Fibroblast of skin of left biceps (primary cell): ENCODE data around the gene TMPRSS15.
"Not testable (repeated sequence)": the region's sequence is repeated elsewhere in the genome, so short reads cannot be mapped to it uniquely, and the experiment has no call there.

Experiments
- DNase-seq, 2 experiments: peaks; one replicate each; pipeline ENCODE4 v3.0.0-alpha.2; 2013; ENCODE audit warnings: low read depth in 2 of 2

The TMPRSS15 gene

GRCh38 chr21:18403735-18404450 lies at the start of gene TMPRSS15:
TSS of gene TMPRSS15 (minus strand) at chr21:18403785. CDS start at chr21:18403622, 163 bp downstream.
- no peak for DNase-seq

DNA sequence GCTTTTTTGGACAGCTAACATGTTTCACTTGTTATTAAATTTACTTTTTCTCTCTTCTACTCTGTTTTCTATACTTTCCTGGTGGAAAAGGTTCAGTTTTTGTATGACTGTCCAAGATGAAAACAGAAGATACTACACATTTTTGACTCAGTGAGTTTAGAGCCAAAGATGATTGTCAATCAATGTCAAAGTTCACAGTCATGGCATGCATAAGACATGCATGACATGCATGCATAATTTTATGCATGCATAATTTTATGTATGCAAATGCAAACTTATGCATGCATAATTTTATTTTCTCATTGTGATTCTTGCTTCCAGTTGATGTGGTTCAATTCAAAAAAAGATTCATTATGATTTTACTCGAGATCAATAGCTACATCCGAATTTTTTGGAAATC lies 48.1 kb upstream of the TMPRSS15 start:
- DNase-seq = no peak

DNA sequence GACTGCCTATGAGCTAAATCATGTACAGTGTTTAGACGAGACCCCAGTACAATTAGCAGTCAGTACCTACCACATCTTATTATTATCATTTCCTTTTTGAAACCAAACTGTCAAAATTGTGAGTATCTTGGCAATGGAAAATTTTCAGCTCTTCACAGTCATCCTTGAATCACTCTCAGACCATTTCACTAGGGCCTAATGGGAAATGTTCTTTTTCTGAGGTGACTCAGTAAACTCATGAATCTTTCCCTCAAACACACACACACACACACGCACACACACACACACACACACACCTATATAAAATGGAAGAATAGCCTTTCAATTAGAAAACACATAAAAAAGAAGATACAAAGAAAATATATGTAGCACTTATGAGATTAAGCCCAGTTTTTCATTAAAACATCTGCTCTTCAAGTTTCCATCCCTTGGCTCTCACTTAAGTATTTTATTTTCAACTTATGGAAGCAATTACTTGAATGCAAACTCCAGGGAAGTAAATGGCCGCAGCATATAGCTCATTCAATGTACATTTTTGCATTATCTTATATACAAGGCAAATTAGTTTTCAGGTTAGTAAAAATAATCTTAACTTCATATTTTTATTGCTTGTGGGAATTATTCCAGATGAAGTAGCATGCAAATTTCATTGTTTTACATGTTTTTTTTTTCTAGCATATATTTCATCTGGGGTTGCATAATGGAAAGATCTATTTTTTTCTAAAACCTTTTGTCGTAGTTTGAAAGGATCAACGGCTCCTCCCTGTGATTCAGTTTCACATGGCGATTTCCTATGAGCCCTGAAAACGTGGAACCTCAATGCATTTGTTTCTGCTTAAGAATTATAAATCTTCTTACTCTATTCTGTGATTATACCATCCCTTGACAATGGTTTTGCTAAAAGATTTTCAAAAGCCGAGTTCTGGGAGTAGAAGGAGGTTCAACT lies 46.3 kb upstream of the TMPRSS15 start:
- DNase-seq = peak in 1 of 2 experiments; percentile 40

DNA sequence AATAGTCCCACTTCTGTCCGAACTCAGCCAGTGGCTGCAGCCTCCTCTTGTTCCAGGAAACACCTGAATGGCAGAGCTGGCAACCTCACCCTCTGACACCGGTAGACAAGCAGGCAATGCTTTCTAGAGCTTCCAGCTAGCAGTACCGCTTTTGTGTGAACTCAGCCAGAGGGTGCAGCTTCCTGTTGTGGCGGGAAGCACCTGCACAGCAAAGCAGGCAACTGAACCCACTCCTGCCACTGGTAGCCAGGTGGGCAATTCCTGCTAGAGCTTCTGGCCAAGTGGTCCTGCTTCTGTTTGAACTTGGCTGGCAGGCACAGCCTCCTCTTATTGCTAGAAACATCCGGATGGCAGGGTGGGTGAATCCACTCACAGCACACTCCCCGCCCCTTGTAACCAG lies 40.1 kb upstream of the TMPRSS15 start:
- DNase-seq = no peak

- DNase-seq = no peak
These were observed 39.5 kb upstream of the TMPRSS15 start for GRCh38 chr21:18443085-18443484.

DNA sequence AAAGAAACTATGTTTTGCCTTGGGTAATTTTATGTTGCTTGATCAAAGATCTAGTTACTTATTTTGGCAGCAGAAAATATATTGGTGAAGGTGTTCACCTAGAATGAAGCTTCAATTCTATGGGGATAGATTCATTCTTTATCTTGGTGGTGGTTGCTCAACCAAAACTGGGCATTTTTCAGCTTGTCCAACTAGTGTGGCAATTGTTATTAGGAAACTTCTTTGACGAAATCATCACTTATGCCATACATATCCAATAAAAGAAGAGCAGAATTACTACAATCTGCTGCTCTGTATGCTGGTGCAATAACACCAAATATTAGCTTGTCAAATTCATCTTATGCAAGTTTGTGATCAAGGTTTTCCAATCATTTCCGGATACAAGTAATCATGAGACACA lies 26.8 kb upstream of the TMPRSS15 start:
- no peak for DNase-seq

DNA sequence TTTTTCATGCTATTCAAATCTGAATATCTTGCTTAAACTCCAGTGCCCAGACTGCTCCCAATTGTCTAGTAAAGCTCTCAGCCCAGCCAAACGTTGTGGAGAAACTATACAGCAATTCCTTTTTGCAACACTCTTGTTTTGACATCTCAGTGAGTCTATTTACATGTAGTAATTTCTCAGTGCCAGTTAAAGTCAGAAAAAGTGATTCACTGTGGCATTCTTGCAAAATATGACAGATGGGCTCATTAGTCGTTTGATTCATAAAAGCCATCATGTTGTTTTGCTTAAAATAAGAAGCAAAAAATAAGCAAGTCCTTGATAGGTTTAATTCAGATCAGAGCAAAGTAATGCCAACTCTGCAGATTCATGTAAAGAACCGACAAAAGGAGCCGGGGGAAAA lies 20.7 kb upstream of the TMPRSS15 start:
- no peak for DNase-seq

DNA sequence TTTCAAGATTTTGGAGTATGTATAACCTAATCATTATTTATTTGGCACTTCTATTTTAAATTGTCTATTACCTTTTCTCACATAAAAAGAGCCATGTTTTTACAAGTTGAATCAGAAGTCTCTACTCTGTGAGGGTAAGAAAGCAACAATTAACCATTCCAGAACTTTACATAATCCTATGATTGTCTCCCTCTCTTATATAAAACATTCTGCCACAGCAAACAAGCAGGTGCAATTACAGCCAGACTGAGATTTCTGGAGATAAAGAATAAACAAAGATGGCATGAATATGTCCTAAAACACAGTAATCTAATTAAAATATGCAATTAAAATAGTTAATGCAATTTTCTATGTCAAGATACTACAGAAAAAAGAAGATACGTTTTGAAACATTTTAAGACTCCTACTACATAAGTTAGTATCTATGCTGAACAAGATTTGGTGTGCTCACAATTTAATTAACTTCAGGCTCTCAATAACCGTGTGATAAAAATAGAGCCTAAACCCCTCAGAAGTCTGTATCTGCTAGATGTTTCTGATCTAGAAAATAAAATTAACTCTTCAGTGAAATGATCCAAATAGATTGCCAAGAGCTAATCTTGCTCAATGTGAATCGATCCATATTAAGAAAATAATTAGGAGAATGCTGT lies 13.7 kb upstream of the TMPRSS15 start:
- DNase-seq = no peak

- no peak for DNase-seq
These were observed 8.0 kb upstream of the TMPRSS15 start for GRCh38 chr21:18411565-18411964.

GRCh38 chr21:18409579-18409978 lies 6.0 kb upstream of the TMPRSS15 start:
- DNase-seq = no peak

DNA sequence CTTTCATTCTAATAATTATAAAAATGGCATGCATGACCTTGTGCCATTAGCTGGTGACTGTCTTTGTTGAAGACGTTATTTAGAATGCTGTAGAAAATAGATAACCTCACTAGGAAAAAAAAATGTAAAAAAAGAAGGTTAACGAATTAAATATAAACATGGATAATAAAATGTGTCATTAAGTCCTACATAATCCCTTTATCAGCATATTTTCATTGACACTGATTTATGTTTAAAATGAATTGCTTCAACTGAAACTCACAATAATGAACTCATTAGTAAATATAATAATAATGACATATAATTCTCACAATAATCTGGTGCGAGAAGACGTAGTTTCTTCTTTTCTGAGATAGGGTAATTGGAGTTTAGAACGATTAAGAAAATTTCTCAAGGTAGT lies 4.7 kb downstream of the TMPRSS15 start:
- DNase-seq = no peak

GRCh38 chr21:18387994-18388393 lies 15.6 kb downstream of the TMPRSS15 start:
- DNase-seq = no peak

DNA sequence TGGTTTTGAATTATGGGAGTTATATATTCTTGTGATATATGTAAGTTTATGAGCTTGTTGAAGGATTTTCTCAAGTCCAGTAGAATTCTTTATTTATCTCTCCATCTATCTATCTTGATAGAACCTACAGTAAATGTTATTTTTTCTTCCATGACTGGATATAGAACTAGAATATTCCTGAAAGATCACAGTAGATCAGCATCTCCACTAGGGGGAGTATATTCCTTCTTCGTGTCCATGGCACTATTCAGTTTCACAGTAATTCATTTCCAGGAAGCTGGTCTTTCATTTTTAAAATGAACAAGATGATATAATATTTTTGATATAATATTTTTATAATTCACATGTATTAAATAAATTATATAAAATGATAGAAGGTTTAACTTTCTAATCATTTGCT lies 18.8 kb downstream of the TMPRSS15 start:
- no peak for DNase-seq

DNA sequence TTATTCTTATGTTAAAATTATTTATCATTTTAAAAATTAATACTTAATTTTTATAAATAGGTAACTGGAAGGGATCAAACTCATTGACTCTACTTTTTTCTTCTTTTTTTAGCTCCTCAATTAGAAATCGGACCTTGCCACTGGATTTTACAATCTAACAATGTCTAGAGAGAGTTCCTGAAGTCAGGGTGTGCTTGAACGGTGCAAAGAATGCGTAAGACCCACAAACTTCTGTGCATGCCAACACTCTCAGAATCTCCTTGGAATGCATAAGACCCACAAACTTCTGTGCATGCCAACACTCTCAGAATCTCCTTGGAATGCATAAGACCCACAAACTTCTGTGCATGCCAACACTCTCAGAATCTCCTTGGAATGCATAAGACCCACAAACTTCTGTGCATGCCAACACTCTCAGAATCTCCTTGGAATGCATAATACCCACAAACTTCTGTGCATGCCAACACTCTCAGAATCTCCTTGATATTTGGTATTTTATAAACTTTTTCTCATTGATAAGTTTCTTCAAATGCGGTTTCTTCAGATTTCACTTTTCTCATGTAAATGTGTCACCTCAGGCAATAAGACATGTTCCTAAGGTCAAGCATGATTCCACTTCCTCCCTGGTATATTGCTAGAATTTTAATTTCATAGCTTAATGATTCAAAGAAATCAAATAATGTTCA lies 20.5 kb downstream of the TMPRSS15 start:
- not testable (repeated sequence) for DNase-seq

DNA sequence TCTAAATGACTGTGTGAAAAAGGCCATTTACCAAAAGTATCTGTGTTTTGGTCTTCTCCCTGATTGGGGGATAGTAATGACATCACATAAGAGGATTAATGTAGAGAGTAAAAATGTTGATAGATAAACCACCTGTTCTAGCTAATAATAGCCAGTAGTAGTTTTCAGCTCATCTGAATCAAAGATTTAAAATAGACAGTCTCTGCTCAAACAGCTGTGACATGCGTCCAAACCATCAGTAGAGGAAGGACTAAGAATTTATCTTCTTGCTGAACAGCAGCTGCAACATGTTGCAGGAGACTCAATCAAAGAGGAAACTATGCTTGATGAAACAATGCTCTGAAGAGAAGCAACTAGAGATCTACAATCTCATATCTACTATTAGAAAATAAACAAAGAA lies 21.4 kb downstream of the TMPRSS15 start:
- no peak for DNase-seq

- peak; percentile 56 to 64 for DNase-seq
These were observed 30.0 kb downstream of the TMPRSS15 start for GRCh38 chr21:18373606-18374005.

GRCh38 chr21:18370301-18370700 lies 33.3 kb downstream of the TMPRSS15 start:
- DNase-seq = no peak

- no peak for DNase-seq
These were observed 34.5 kb downstream of the TMPRSS15 start for GRCh38 chr21:18369115-18369514.

DNA sequence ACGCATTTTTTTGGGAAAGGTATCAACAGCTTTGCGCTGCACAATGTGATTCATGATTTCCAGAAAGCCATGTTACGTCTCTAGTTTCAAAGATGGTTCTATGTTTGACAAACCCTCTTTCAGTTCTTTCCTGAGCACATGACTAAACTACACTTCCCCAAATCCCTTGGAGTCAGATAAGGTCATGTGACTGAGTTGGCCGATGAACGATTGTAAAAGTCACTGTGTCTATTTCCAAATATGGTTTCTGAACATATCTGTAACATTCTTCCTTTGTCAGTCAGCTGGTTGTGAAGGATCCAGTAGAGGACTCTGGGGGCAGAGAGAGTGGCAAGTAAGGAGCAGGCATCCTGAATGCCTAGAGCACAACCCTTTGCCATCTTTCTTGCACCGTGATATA lies 35.4 kb downstream of the TMPRSS15 start:
- no peak for DNase-seq

GRCh38 chr21:18356801-18357200 lies 46.8 kb downstream of the TMPRSS15 start:
- DNase-seq = no peak

DNA sequence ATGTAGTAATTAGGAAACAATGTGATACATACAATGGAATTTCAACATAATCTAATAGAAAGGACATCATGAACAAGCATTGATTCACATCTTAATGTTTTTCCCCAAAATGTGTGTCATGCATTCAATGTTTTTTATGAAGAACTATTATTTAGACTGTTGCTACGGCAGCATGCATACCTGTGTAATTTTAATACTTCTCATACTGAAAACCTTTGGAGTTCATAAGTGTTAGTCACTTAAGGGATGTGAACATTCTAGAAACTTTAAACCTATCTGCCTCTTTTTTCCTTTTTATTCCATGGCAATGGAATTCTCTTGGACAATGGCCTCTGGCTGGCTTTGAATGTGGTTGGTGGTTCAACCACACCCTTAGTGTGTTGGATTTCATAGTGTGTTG lies 48.6 kb downstream of the TMPRSS15 start:
- DNase-seq = no peak

GRCh38 chr21:18350216-18350615 lies 53.4 kb downstream of the TMPRSS15 start:
- peak in 1 of 2 experiments; percentile 36 for DNase-seq
